ENCODE measurements around the gene MICAL3. TPM values are rescaled to one million over a fixed set of nuclear protein-coding genes. Genes with fewer than 3 reads are reported as not detected.
"Not testable (repeated sequence)": the region's sequence is repeated elsewhere in the genome, so short reads cannot be mapped to it uniquely, and the experiment has no call there.

Gene MICAL3, protein sequence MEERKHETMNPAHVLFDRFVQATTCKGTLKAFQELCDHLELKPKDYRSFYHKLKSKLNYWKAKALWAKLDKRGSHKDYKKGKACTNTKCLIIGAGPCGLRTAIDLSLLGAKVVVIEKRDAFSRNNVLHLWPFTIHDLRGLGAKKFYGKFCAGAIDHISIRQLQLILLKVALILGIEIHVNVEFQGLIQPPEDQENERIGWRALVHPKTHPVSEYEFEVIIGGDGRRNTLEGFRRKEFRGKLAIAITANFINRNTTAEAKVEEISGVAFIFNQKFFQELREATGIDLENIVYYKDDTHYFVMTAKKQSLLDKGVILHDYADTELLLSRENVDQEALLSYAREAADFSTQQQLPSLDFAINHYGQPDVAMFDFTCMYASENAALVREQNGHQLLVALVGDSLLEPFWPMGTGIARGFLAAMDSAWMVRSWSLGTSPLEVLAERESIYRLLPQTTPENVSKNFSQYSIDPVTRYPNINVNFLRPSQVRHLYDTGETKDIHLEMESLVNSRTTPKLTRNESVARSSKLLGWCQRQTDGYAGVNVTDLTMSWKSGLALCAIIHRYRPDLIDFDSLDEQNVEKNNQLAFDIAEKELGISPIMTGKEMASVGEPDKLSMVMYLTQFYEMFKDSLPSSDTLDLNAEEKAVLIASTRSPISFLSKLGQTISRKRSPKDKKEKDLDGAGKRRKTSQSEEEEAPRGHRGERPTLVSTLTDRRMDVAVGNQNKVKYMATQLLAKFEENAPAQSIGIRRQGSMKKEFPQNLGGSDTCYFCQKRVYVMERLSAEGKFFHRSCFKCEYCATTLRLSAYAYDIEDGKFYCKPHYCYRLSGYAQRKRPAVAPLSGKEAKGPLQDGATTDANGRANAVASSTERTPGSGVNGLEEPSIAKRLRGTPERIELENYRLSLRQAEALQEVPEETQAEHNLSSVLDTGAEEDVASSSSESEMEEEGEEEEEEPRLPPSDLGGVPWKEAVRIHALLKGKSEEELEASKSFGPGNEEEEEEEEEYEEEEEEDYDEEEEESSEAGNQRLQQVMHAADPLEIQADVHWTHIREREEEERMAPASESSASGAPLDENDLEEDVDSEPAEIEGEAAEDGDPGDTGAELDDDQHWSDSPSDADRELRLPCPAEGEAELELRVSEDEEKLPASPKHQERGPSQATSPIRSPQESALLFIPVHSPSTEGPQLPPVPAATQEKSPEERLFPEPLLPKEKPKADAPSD (N-terminal part only)
- 17.7 TPM for polyA plus RNA-seq (2013, experiment 1 of 2)
- 18.7 TPM for polyA plus RNA-seq (2013, experiment 2 of 2)

DNA sequence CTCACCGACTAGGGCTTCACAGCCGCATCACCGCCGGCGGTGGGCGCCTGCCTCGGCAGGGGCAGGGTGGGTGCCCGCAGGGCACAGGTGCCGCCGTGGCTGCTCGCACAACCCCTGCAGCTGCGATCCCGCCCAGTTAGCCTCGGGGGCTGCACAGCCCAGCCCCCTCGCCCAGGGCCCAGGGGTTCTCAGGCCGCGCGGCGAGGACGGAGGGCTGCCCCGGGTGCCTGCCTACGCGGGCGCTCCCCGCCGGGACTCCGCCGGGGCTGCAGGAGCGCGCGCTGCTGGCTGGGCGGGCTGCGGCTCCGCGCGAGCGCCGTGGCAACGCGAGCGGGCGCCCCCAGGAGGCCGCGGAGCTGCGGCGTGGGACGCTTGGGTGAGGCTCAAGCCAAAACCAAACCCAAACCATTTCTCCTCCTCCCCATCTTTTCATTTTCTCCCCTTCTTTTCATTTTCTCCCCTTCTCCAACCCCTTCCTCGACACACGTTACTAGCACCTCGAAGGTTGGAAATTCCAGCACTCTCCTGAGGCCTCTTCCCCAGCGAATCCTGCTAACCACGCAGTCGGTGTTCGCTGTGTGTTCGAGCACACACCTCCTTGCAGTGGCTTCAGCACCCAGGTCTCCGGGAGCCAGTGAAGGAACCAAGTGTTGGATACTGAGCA lies at the start of gene MICAL3:
MICAL3 (minus strand) TSS at position 286 of the 664 bp plus-strand sequence. CDS start 117,749 bp downstream, outside the sequence.
- Histone ChIP-seq H2BK5ac (ENCODE audit: low read length) (no peak within 1 kb of the TSS), H3K9ac (ENCODE audit: low read length) (peak within 1 kb of the TSS; percentile 67), H2BK120ac (ENCODE audit: low read depth, low read length) (no peak within 1 kb of the TSS), H3K79me1 (ENCODE audit: low read length) (no peaks in the 10 kb centered on the region), H3K23ac (ENCODE audit: low read length) (no peak within 1 kb of the TSS), H3K56ac (ENCODE audit: low read length) (peak within 1 kb of the TSS; percentile 88), H3K4me2 (ENCODE audit: low read length) (peak within 1 kb of the TSS; percentile 98), H3K4me1 (ENCODE audit: control insufficient read depth, low read depth, low read length) (no peaks in the 10 kb centered on the region), H3K36me3 (ENCODE audit: control insufficient read depth, insufficient read depth, low read length) (no peaks in the 10 kb centered on the region), H2AK5ac (ENCODE audit: low read length) (no peak within 1 kb of the TSS), H3K27me3 (ENCODE audit: insufficient read depth, low read length, poor library complexity) (peaks cover 6% of the 10 kb centered on the region), H3K27ac (ENCODE audit: low read depth, low read length) (no peak within 1 kb of the TSS), H3K79me2 (ENCODE audit: control insufficient read depth, insufficient read depth, low read length) (no peaks in the 10 kb centered on the region), H3K4me3 (ENCODE audit: low read length) (peak within 1 kb of the TSS; percentile 37), H4K8ac (ENCODE audit: low read depth, low read length) (no peak within 1 kb of the TSS), H4K5ac (ENCODE audit: low read length) (no peak within 1 kb of the TSS), H3K18ac (ENCODE audit: low read length) (no peak within 1 kb of the TSS), H2BK15ac (replicated peaks; ENCODE audit: low read depth) (no peak within 1 kb of the TSS), H3K4ac (ENCODE audit: low read depth, low read length) (no peak within 1 kb of the TSS)
- WGBS (ENCODE audit: extremely low coverage, insufficient coverage, low lambda C conversion rate) = no CpG with 5 or more reads among the region's 56 CpGs
- DNase-seq = peak; percentile 43

DNA sequence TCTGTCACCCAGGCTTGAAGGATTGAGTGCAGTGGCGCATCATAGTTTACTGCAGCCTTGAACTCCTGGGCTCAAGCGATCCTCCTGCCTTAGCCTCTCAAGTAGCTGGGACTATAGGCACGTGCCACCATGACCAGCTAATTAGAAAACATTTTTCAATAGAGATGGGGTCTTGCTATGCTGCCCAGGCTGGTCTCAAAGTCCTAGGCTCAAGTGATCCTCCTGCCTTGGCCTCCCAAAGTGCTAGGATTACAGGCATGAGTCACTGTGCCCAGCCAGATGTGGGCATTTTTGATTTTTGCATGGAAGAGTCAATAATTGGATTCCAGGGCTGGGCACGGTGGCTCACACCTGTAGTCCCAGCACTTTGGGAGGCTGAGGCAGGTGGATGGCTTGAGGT lies 49.6 kb upstream of the MICAL3 start:
- H3K18ac ChIP-seq (ENCODE audit: low read length); H3K79me2 ChIP-seq (ENCODE audit: control insufficient read depth, insufficient read depth, low read length); H4K8ac ChIP-seq (ENCODE audit: low read depth, low read length); DNase-seq; H2AK5ac ChIP-seq (ENCODE audit: low read length); H2BK120ac ChIP-seq (ENCODE audit: low read depth, low read length); H3K9ac ChIP-seq (ENCODE audit: low read length); H3K36me3 ChIP-seq (ENCODE audit: control insufficient read depth, insufficient read depth, low read length); H3K27me3 ChIP-seq (ENCODE audit: insufficient read depth, low read length, poor library complexity); H3K56ac ChIP-seq (ENCODE audit: low read length); H3K4me3 ChIP-seq (ENCODE audit: low read length); H3K4me2 ChIP-seq (ENCODE audit: low read length); H3K23ac ChIP-seq (ENCODE audit: low read length); H3K4ac ChIP-seq (ENCODE audit: low read depth, low read length); H3K79me1 ChIP-seq (ENCODE audit: low read length); H2BK5ac ChIP-seq (ENCODE audit: low read length); H4K5ac ChIP-seq (ENCODE audit: low read length); H3K27ac ChIP-seq (ENCODE audit: low read depth, low read length); H2BK15ac ChIP-seq (replicated peaks; ENCODE audit: low read depth); H3K4me1 ChIP-seq (ENCODE audit: control insufficient read depth, low read depth, low read length): not testable (repeated sequence)
- no CpG with 5 or more reads among the region's 4 CpGs for WGBS (ENCODE audit: extremely low coverage, insufficient coverage, low lambda C conversion rate)

DNA sequence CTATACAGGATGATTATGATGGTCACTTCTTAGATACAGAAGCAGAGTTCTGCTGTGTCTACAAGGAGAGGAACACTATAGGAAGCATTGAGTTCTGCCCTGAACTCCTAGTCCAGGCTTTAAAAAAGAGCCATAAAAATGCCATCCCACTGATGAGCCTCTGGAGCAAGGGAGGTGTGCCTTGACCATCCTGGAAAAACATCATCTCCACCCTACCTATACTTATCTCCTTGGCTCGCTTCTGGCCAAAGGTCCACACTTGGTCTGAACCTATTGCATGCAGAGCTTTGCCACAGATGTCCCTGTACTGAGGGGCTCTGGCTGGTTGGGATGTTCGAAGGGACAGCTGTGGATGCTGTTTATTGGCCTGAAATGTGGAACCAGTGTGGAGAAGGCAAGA lies 49.1 kb upstream of the MICAL3 start:
- no peak overlapping the region for H4K5ac ChIP-seq (ENCODE audit: low read length)
- H2BK120ac ChIP-seq (ENCODE audit: low read depth, low read length) = no peak overlapping the region
- H3K36me3 ChIP-seq (ENCODE audit: control insufficient read depth, insufficient read depth, low read length) = no peaks in the 10 kb centered on the region
- H2BK15ac ChIP-seq (replicated peaks; ENCODE audit: low read depth) = no peak overlapping the region
- H3K56ac ChIP-seq (ENCODE audit: low read length) = no peak overlapping the region
- no CpG with 5 or more reads among the region's 2 CpGs for WGBS (ENCODE audit: extremely low coverage, insufficient coverage, low lambda C conversion rate)
- H3K4me2 ChIP-seq (ENCODE audit: low read length) = no peak overlapping the region
- no peak overlapping the region for H4K8ac ChIP-seq (ENCODE audit: low read depth, low read length)
- no peak for DNase-seq
- H3K27ac ChIP-seq (ENCODE audit: low read depth, low read length) = no peak overlapping the region
- H3K79me2 ChIP-seq (ENCODE audit: control insufficient read depth, insufficient read depth, low read length) = peaks cover 6% of the 10 kb centered on the region
- no peaks in the 10 kb centered on the region for H3K79me1 ChIP-seq (ENCODE audit: low read length)
- H3K4ac ChIP-seq (ENCODE audit: low read depth, low read length) = no peak overlapping the region
- H2AK5ac ChIP-seq (ENCODE audit: low read length) = no peak overlapping the region
- no peak overlapping the region for H3K18ac ChIP-seq (ENCODE audit: low read length)
- H3K23ac ChIP-seq (ENCODE audit: low read length) = no peak overlapping the region
- H3K4me1 ChIP-seq (ENCODE audit: control insufficient read depth, low read depth, low read length) = no peaks in the 10 kb centered on the region
- H3K4me3 ChIP-seq (ENCODE audit: low read length) = no peak overlapping the region
- no peak overlapping the region for H3K9ac ChIP-seq (ENCODE audit: low read length)
- no peak overlapping the region for H2BK5ac ChIP-seq (ENCODE audit: low read length)
- H3K27me3 ChIP-seq (ENCODE audit: insufficient read depth, low read length, poor library complexity) = no peaks in the 10 kb centered on the region

DNA sequence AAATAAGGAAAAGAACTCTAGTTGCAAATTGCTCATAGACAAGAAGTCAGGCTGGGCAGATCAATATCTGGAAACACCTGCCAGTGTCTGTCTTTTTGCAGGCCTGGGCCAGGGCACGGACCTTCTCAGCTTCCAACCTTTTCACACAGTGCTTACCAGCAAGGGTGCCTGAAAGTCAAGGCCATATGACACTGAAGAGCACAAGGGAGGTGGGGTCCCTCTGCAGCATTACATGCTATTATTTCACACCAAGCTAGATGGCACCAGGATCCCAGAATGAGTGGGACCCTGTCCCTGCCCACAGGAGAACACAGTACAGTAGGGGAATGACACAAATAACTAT lies 47.6 kb upstream of the MICAL3 start:
- H3K9ac ChIP-seq (ENCODE audit: low read length) = no peak overlapping the region
- no CpG with 5 or more reads among the region's 1 CpG for WGBS (ENCODE audit: extremely low coverage, insufficient coverage, low lambda C conversion rate)

DNA sequence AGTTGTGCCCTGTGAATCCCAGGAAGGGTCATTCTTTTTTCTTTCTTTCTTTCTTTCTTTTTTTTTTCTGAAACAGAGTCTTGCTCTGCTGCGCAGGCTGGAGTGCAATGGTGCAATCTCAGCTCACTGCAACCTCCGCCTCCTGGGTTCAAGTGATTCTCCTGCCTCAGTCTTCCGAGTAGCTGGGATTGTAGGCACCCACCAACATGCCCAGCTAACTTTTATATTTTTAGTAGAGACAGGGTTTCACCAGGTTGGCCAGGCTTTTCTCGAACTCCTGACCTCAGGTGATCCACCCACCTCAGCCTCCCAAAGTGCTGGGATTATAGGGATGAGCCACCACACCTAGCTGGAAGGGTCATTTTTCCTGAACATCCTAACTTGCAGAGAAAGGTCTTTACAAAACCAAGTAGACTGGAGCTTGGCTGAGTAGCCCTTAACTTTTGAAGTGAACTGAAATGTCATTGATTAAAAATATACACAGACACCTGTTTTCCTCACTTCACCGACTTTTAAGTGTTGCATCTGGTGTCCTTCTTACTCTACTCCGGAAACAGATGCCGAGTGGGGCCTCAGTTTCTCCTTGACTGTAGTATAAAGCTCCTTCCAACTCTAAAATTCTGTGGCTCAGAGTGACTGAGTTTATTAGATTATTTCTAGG lies 47.1 kb upstream of the MICAL3 start:
- not testable (repeated sequence) for H2BK120ac ChIP-seq (ENCODE audit: low read depth, low read length); H2BK15ac ChIP-seq (replicated peaks; ENCODE audit: low read depth); H3K4me1 ChIP-seq (ENCODE audit: control insufficient read depth, low read depth, low read length); H2BK5ac ChIP-seq (ENCODE audit: low read length); H3K4me3 ChIP-seq (ENCODE audit: low read length); H3K27ac ChIP-seq (ENCODE audit: low read depth, low read length); H3K4me2 ChIP-seq (ENCODE audit: low read length); H4K8ac ChIP-seq (ENCODE audit: low read depth, low read length); H3K4ac ChIP-seq (ENCODE audit: low read depth, low read length); H3K56ac ChIP-seq (ENCODE audit: low read length); H3K79me2 ChIP-seq (ENCODE audit: control insufficient read depth, insufficient read depth, low read length); H3K23ac ChIP-seq (ENCODE audit: low read length); H3K9ac ChIP-seq (ENCODE audit: low read length); H3K79me1 ChIP-seq (ENCODE audit: low read length); H3K36me3 ChIP-seq (ENCODE audit: control insufficient read depth, insufficient read depth, low read length); DNase-seq; H3K27me3 ChIP-seq (ENCODE audit: insufficient read depth, low read length, poor library complexity); H3K18ac ChIP-seq (ENCODE audit: low read length); H2AK5ac ChIP-seq (ENCODE audit: low read length); H4K5ac ChIP-seq (ENCODE audit: low read length)
- no CpG with 5 or more reads among the region's 7 CpGs for WGBS (ENCODE audit: extremely low coverage, insufficient coverage, low lambda C conversion rate)

More for the DNA sequence above, 47.6 kb upstream of the MICAL3 start:
- DNase-seq = no peak
- Histone ChIP-seq H2BK5ac (ENCODE audit: low read length) (no peak overlapping the region), H3K27ac (ENCODE audit: low read depth, low read length) (no peak overlapping the region), H2AK5ac (ENCODE audit: low read length) (no peak overlapping the region), H4K8ac (ENCODE audit: low read depth, low read length) (no peak overlapping the region), H2BK120ac (ENCODE audit: low read depth, low read length) (no peak overlapping the region), H3K23ac (ENCODE audit: low read length) (no peak overlapping the region), H3K4me3 (ENCODE audit: low read length) (no peak overlapping the region), H3K18ac (ENCODE audit: low read length) (no peak overlapping the region), H3K56ac (ENCODE audit: low read length) (no peak overlapping the region), H3K4me1 (ENCODE audit: control insufficient read depth, low read depth, low read length) (no peaks in the 10 kb centered on the region), H3K36me3 (ENCODE audit: control insufficient read depth, insufficient read depth, low read length) (no peaks in the 10 kb centered on the region), H3K27me3 (ENCODE audit: insufficient read depth, low read length, poor library complexity) (no peaks in the 10 kb centered on the region), H3K4ac (ENCODE audit: low read depth, low read length) (no peak overlapping the region), H3K79me2 (ENCODE audit: control insufficient read depth, insufficient read depth, low read length) (no peaks in the 10 kb centered on the region), H4K5ac (ENCODE audit: low read length) (no peak overlapping the region), H3K4me2 (ENCODE audit: low read length) (no peak overlapping the region), H3K79me1 (ENCODE audit: low read length) (no peaks in the 10 kb centered on the region), H2BK15ac (replicated peaks; ENCODE audit: low read depth) (no peak overlapping the region)

Data from mesendoderm (in vitro differentiated cells).